GM12878 (cell line): ENCODE measurements around the gene SETD1B.

Experiments
- CBX3 ChIP-seq: fragments of 200-600 bp; sonication (generic); IDR thresholded peaks from 2 replicates; pipeline ENCODE4 v1.6.1; 2016; ENCODE audit warnings: low read depth, borderline replicate concordance
- EZH2 ChIP-seq: IDR thresholded peaks from 2 replicates; pipeline ENCODE4 v1.6.1; 2012; ENCODE audit warnings: low read depth, mild to moderate bottlenecking, control low read depth, inconsistent platforms, low read length, borderline replicate concordance; ENCODE audit not compliant: control insufficient read depth
- GABPA ChIP-seq: IDR thresholded peaks from 2 replicates; pipeline ENCODE4 v1.6.1; 2014; ENCODE audit warnings: antibody characterized with exemption, low read depth, mild to moderate bottlenecking, inconsistent platforms
- POLR2A ChIP-seq: IDR thresholded peaks from 2 replicates; pipeline ENCODE4 v1.6.1; 2011; ENCODE audit warnings: low read depth, mild to moderate bottlenecking, low read length
- POLR2AphosphoS5 ChIP-seq: IDR thresholded peaks from 2 replicates; pipeline ENCODE4 v1.6.1; 2011; ENCODE audit warnings: mild to moderate bottlenecking, low read length, inconsistent platforms
- SMC3 ChIP-seq: IDR thresholded peaks from 2 replicates; pipeline ENCODE4 v1.6.1; 2011; ENCODE audit warnings: low read length, improper control_type of control experiment, borderline replicate concordance
- SRF ChIP-seq, 2 experiments: IDR thresholded peaks; 2 replicates each; pipeline ENCODE4 v1.6.1; 2011; ENCODE audit warnings: low read depth in 2 of 2, low read length in 2 of 2, mild to moderate bottlenecking in 1 of 2, moderate library complexity in 1 of 2
- TAF1 ChIP-seq: IDR thresholded peaks from 2 replicates; pipeline ENCODE4 v1.6.1; 2011; ENCODE audit warnings: mild to moderate bottlenecking, low read depth, low read length, borderline replicate concordance
- ZNF24 ChIP-seq: fragments of 450-650 bp; IDR thresholded peaks from 2 replicates; pipeline ENCODE4 v1.6.1; 2017; ENCODE audit warnings: antibody characterized with exemption, mild to moderate bottlenecking
- TF ChIP-seq, protein P1 (sequence below), 3 experiments: IDR thresholded peaks in 2 of 3; conservative IDR thresholded peaks in 1 of 3; 2 replicates each; pipeline ENCODE4 v1.5.1; 2011; ENCODE audit warnings: low read depth in 3 of 3, low read length in 3 of 3, mild to moderate bottlenecking in 3 of 3, control low read depth in 2 of 3, moderate library complexity in 2 of 3, inconsistent platforms in 1 of 3, mixed read lengths in 1 of 3; ENCODE audit not compliant: control insufficient read depth in 2 of 3, insufficient read depth in 1 of 3; ENCODE audit errors: extremely low read depth in 1 of 3
- TF ChIP-seq, protein P2 (sequence below): IDR thresholded peaks from 2 replicates; pipeline ENCODE4 v1.6.1; 2011; ENCODE audit warnings: low read depth, mild to moderate bottlenecking, low read length, moderate library complexity, borderline replicate concordance; ENCODE audit errors: extremely low read depth
- TF ChIP-seq, protein P3 (sequence below): fragments of 450-650 bp; IDR thresholded peaks from 2 replicates; pipeline ENCODE4 v1.6.1; 2017; ENCODE audit warnings: mild to moderate bottlenecking, low read depth, inconsistent platforms; ENCODE audit not compliant: poor library complexity, severe bottlenecking
- TF ChIP-seq, protein P4 (sequence below): fragments of 450-650 bp; IDR thresholded peaks from 2 replicates; pipeline ENCODE4 v1.6.1; 2018; ENCODE audit warnings: mild to moderate bottlenecking, low read depth, moderate library complexity; ENCODE audit not compliant: partially characterized antibody
- TF ChIP-seq, protein P5 (sequence below): IDR thresholded peaks from 2 replicates; pipeline ENCODE4 v1.6.1; 2012; ENCODE audit warnings: low read length, inconsistent platforms

DNA sequence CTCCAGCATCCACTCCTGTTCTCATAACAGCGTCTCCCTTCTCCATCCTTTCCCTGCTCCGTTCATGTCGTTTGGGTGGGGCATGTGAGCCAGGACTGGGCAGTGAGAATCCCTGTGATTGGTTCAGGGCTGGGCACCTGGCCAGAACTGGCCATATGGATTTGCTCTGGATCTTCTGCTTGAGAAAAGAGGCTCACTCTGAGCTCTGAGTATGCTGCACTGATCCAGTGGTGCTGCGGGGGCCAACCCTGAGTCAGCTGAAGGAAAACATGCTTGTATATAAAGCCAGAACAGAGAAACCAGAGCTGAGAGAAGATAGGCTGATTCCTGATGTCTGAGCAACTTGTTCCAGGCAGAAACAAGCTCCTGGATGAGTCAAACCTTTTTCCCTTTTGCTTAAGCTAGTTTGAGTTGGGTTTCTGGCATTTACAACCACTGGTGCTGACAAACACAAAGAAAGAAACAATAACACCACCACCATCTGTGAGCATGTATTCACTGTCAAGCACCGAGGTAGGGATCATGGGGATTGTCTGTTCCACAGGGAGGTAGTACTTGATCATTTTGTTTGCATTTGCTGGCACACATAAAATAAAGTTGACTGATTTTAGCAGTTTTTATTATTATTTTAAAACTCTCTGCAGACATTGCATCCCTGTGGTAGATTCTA is 68.9 kb downstream of the SETD1B start:
- TF ChIP-seq, protein P1, sequence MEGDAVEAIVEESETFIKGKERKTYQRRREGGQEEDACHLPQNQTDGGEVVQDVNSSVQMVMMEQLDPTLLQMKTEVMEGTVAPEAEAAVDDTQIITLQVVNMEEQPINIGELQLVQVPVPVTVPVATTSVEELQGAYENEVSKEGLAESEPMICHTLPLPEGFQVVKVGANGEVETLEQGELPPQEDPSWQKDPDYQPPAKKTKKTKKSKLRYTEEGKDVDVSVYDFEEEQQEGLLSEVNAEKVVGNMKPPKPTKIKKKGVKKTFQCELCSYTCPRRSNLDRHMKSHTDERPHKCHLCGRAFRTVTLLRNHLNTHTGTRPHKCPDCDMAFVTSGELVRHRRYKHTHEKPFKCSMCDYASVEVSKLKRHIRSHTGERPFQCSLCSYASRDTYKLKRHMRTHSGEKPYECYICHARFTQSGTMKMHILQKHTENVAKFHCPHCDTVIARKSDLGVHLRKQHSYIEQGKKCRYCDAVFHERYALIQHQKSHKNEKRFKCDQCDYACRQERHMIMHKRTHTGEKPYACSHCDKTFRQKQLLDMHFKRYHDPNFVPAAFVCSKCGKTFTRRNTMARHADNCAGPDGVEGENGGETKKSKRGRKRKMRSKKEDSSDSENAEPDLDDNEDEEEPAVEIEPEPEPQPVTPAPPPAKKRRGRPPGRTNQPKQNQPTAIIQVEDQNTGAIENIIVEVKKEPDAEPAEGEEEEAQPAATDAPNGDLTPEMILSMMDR (IDR thresholded peaks at IDR 0.05 in 2 of 3, conservative IDR thresholded peaks at IDR 0.05 in 1 of 3; ENCODE audit: control insufficient read depth in 2 of 3, extremely low read depth in 1 of 3, insufficient read depth in 1 of 3, low read depth in 3 of 3, low read length in 3 of 3), result no peak
- TF ChIP-seq, protein P2, sequence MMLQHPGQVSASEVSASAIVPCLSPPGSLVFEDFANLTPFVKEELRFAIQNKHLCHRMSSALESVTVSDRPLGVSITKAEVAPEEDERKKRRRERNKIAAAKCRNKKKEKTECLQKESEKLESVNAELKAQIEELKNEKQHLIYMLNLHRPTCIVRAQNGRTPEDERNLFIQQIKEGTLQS, result no peak
- TF ChIP-seq, protein P3, sequence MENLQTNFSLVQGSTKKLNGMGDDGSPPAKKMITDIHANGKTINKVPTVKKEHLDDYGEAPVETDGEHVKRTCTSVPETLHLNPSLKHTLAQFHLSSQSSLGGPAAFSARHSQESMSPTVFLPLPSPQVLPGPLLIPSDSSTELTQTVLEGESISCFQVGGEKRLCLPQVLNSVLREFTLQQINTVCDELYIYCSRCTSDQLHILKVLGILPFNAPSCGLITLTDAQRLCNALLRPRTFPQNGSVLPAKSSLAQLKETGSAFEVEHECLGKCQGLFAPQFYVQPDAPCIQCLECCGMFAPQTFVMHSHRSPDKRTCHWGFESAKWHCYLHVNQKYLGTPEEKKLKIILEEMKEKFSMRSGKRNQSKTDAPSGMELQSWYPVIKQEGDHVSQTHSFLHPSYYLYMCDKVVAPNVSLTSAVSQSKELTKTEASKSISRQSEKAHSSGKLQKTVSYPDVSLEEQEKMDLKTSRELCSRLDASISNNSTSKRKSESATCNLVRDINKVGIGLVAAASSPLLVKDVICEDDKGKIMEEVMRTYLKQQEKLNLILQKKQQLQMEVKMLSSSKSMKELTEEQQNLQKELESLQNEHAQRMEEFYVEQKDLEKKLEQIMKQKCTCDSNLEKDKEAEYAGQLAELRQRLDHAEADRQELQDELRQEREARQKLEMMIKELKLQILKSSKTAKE, result no peak
- TF ChIP-seq POLR2AphosphoS5 (no peak), CBX3 (no peak), EZH2 (no peak), SMC3 (no peak), TAF1 (no peak), GABPA (no peak), ZNF24 (no peak), POLR2A (no peak), SRF (IDR thresholded peaks at IDR 0.05; ENCODE audit: low read depth in 2 of 2, low read length in 2 of 2) (no peak)
- TF ChIP-seq, protein P4, sequence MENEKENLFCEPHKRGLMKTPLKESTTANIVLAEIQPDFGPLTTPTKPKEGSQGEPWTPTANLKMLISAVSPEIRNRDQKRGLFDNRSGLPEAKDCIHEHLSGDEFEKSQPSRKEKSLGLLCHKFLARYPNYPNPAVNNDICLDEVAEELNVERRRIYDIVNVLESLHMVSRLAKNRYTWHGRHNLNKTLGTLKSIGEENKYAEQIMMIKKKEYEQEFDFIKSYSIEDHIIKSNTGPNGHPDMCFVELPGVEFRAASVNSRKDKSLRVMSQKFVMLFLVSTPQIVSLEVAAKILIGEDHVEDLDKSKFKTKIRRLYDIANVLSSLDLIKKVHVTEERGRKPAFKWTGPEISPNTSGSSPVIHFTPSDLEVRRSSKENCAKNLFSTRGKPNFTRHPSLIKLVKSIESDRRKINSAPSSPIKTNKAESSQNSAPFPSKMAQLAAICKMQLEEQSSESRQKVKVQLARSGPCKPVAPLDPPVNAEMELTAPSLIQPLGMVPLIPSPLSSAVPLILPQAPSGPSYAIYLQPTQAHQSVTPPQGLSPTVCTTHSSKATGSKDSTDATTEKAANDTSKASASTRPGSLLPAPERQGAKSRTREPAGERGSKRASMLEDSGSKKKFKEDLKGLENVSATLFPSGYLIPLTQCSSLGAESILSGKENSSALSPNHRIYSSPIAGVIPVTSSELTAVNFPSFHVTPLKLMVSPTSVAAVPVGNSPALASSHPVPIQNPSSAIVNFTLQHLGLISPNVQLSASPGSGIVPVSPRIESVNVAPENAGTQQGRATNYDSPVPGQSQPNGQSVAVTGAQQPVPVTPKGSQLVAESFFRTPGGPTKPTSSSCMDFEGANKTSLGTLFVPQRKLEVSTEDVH, result no peak
- TF ChIP-seq, protein P5, sequence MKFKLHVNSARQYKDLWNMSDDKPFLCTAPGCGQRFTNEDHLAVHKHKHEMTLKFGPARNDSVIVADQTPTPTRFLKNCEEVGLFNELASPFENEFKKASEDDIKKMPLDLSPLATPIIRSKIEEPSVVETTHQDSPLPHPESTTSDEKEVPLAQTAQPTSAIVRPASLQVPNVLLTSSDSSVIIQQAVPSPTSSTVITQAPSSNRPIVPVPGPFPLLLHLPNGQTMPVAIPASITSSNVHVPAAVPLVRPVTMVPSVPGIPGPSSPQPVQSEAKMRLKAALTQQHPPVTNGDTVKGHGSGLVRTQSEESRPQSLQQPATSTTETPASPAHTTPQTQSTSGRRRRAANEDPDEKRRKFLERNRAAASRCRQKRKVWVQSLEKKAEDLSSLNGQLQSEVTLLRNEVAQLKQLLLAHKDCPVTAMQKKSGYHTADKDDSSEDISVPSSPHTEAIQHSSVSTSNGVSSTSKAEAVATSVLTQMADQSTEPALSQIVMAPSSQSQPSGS, result no peak
